NOMO-1 treated with DMSO at 0.1 percent for 48 hours (cell line): Measurements from ENCODE around the gene NUFIP1.
"Not testable (repeated sequence)": the region's sequence is repeated elsewhere in the genome, so short reads cannot be mapped to it uniquely, and the experiment has no call there.

Source experiments
- DNase-seq: peaks from one replicate; lab custom pipeline; 2025; ENCODE audit not compliant: unreplicated experiment; lab: John Stamatoyannopoulos, UW

The NUFIP1 gene

GRCh38 chr13:44989071-44989889, at the start of gene NUFIP1, which contains the start of gene GPALPP1:
TSS of gene NUFIP1 (minus strand) at chr13:44989471. CDS start at chr13:44989436, 35 bp downstream.
TSS of gene GPALPP1 (plus strand) at chr13:44989538. CDS start at chr13:44989655, 117 bp downstream.
- DNase-seq = peak; percentile 94

- no peak for DNase-seq
Measured at GRCh38 chr13:45036206-45036605, 46.9 kb upstream of the NUFIP1 start.

GRCh38 chr13:45034342-45034741, 45.1 kb upstream of the NUFIP1 start:
- DNase-seq = no peak

- DNase-seq = no peak
Measured at GRCh38 chr13:45024847-45025246, 35.6 kb upstream of the NUFIP1 start.

- no peak for DNase-seq
Measured at GRCh38 chr13:45021250-45021649, 32.0 kb upstream of the NUFIP1 start.

GRCh38 chr13:45019981-45020380, 30.7 kb upstream of the NUFIP1 start:
- DNase-seq = not testable (repeated sequence)

- DNase-seq = no peak
Measured at GRCh38 chr13:45016792-45017425, 27.6 kb upstream of the NUFIP1 start.

GRCh38 chr13:45015300-45015699, 26.0 kb upstream of the NUFIP1 start:
- no peak for DNase-seq

- no peak for DNase-seq
Measured at GRCh38 chr13:45011198-45011597, 21.9 kb upstream of the NUFIP1 start.

GRCh38 chr13:45007823-45008222, 18.6 kb upstream of the NUFIP1 start:
- no peak for DNase-seq

- DNase-seq = no peak
Measured at GRCh38 chr13:45007225-45007624, 18.0 kb upstream of the NUFIP1 start.

- no peak for DNase-seq
Measured at GRCh38 chr13:45004096-45004495, 14.8 kb upstream of the NUFIP1 start.

- no peak for DNase-seq
Measured at GRCh38 chr13:45003417-45003816, 14.1 kb upstream of the NUFIP1 start.

GRCh38 chr13:44989941-44990340, 670 bp upstream of the NUFIP1 start:
- no peak for DNase-seq

- no peak for DNase-seq
Measured at GRCh38 chr13:44978328-44978727, 10.9 kb downstream of the NUFIP1 start.

- DNase-seq = no peak
Measured at GRCh38 chr13:44976949-44977583, 12.2 kb downstream of the NUFIP1 start.

- DNase-seq = no peak
Measured at GRCh38 chr13:44976196-44976595, 13.1 kb downstream of the NUFIP1 start.

- DNase-seq = no peak
Measured at GRCh38 chr13:44974056-44974793, 15.0 kb downstream of the NUFIP1 start.

- no peak for DNase-seq
Measured at GRCh38 chr13:44972956-44973581, 16.2 kb downstream of the NUFIP1 start.

- no peak for DNase-seq
Measured at GRCh38 chr13:44971656-44972595, 17.3 kb downstream of the NUFIP1 start.
